ENCODE measurements around the gene NCCRP1.

NCCRP1 gene

GRCh38 chr19:39165857-39166256, 30.9 kb upstream of the NCCRP1 start:
- no peak for DNase-seq (ENCODE audit: low spot score)

GRCh38 chr19:39166571-39167391, 30.0 kb upstream of the NCCRP1 start:
- no peak for DNase-seq (ENCODE audit: low spot score)

DNA sequence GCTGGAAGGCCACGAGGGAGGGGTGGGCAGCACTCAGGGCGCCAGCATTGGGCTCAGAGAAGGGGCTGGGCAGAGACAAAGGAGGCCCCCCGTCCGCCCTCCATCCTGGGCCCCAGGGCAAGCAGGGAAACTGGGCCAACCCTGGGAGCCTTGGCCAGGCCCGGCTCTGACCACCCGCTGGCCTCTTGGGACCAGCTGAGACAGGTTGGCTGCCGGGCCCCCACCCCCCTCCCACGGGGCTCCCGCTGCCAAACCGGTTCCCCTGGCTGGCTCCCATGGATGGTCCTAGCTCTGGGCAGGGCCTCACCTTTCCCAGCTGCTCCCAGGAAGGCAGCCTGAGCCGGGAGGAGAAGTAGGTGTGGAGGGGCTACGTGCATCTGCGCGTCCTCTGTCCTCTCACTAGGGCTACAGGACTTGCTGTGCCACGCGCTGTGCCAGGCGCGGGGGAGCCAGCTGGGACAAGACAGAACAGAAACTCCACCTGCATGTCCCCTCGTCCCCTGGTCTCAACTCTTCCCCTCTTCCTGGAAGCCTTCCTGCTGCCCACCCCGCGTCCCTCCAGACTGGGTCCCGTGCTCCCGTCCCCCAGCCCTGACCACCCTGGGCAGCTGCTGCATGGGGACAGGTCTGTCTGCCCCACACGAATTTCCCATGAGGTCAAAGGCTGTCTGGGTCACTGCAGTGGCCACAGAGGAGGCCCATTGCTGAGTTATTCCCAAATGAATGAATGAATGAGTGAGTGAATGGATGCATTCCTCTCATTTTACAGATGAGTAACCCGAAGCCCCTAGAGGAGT, 29.1 kb upstream of the NCCRP1 start:
- no peak for DNase-seq (ENCODE audit: low spot score)

GRCh38 chr19:39168258-39169142, 28.3 kb upstream of the NCCRP1 start:
- no peak for DNase-seq (ENCODE audit: low spot score)

DNA sequence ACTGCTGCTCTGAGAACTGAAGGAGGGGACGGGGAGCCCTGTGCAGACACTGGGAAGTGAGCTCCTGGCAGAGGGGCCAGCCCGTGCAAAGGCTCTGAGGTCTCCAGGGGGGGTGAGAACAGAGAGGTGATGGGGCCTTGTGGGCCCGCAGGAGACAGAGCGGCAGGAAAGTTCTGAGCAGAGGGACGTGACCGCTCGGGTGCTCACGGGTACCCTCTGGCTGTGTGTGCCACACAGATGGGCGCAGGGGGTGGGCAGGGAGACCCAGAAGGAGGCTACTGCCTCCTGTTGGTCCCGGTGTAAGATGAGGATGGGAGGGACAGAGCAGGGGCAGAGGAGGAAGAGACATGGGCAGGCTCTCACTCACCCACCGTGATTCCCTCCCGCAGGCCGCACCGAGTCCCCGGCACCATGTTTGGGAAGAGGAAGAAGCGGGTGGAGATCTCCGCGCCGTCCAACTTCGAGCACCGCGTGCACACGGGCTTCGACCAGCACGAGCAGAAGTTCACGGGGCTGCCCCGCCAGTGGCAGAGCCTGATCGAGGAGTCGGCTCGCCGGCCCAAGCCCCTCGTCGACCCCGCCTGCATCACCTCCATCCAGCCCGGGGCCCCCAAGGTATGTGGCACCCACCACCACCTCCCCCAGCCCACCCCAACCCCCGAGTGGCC, 27.5 kb upstream of the NCCRP1 start:
- no peak for DNase-seq (ENCODE audit: low spot score)

GRCh38 chr19:39170386-39171231, 26.2 kb upstream of the NCCRP1 start:
- DNase-seq (ENCODE audit: low spot score) = no peak

GRCh38 chr19:39171479-39172465, 25.0 kb upstream of the NCCRP1 start:
- no peak for DNase-seq (ENCODE audit: low spot score)

- no peak for DNase-seq (ENCODE audit: low spot score)
Measured at GRCh38 chr19:39172700-39173501, 23.9 kb upstream of the NCCRP1 start.

GRCh38 chr19:39173502-39173991, 23.2 kb upstream of the NCCRP1 start:
- DNase-seq (ENCODE audit: low spot score) = no peak

DNA sequence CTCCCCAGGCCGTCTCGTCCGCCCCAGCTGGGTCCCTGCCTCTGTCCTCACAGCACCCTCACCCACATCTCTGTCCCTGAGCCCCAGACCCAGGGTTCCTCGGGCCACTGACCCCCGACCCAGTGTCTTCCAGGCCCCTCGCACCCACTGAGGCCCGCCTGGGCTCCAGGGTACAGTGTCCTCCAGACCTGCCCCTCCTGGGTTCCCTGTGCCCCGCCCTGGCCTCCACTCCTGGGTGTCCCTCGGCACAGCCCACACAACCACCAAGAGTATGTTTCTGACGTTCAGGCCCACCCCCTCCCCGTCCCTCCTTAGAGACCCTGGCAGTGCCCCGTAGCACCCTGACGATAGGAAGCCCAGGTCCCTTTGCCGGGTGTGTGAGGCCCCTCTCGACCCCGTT, 22.6 kb upstream of the NCCRP1 start:
- no peak for DNase-seq (ENCODE audit: low spot score)

DNA sequence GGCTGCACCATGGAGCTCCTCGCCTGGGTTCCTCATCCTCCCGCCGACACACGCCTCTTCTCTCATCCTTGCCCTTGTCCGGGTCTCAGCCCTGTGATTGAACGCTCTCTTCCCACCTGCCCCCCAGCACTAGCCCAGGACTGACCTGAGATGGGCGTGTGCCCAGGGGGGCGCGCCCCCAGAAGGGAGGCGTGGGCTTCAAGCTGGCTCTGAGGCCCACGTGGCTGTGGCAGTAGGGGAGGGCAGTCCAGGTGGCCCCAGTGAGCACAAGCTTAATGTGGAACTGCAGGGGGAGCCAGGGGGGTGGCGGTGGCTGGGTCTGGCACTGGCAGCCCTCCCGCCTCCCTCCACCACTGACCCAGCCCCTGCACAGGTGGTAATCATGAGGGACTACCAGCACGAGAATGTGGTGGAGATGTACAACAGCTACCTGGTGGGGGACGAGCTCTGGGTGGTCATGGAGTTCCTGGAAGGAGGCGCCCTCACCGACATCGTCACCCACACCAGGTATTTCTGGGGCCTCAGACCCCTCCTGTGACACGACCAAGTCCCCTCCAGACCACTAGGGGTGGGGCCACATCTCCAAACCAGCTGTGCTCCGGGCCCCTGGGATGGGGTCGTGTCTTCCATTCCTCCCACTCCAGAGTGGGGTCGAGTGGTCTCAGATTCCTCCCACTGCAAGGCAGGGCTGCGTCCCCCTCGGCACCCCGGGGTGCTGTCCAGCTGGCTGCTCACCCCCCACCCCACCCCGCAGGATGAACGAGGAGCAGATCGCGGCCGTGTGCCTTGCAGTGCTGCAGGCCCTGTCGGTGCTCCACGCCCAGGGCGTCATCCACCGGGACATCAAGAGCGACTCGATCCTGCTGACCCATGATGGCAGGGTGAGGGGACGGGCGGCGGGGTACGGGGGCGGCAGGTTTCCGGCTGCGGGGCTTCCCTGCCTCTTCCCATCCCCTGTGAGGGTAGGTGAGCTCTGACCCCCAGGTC, 21.9 kb upstream of the NCCRP1 start:
- no peak for DNase-seq (ENCODE audit: low spot score)

DNA sequence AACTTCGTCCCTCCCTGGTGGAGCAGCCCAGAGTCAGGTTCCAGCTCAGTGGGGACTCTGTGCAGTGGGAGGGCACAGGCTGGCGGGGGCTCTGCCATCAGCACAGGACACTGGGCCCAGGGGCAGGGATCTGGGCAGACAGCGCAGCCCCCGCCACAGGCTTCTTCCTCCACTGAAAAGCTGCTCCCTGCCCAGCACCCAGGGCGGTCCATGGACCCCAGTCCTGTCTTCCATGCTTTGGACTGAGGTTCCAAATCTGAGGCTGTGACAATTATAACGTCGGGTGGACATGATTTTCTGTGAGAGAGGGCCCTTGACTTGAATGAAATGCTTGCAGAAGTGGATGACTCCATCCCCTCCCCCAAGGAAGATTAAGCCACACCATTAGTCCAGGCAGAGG, 21.2 kb upstream of the NCCRP1 start:
- no peak for DNase-seq (ENCODE audit: low spot score)

DNA sequence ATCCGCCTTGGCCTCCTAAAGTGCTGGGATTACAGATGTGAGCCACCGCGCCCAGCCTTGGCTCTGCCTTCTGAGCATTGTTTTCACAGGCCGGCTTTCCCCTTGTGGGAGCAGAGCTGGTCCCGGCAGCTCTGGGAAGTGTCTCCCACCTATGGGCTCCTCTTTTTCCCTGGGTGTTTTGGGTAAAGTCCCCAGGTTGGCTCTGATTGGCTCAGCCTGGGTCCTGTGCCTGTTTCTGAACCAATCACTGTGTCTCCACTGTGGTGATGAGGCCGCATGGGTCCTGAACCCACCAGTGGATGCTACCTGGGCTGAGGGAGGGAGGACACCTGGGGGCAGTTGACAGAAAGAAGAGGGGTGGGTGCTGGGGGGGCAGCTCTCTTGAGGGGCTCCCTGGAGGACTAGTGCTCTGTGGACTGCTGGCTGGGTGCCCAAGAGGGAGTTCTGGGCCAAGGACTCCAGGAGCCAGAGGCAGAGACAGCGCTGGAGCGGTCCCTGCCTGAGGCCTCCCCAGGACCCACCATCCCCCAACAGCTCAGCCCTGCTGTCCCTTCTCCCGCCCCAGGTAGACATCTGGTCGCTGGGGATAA, 19.6 kb upstream of the NCCRP1 start:
- DNase-seq (ENCODE audit: low spot score) = no peak

DNA sequence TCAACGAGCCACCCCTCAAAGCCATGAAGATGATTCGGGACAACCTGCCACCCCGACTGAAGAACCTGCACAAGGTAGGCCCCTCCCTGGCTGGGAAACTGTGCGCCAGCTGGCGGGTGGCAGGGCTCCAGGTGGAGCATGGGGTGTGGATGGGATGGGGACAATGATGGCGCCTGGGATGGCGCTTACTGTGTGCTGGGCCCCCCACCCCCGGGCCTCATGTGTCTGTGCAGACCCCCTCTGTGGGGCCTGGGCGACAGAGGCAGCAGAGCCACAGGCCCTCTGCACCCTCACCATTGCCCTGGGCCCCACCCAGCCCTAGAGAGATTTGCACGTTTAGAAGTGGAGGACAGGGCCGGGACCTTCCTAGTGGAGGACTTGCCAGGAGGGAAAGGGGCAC, 19.0 kb upstream of the NCCRP1 start:
- no peak for DNase-seq (ENCODE audit: low spot score)

DNA sequence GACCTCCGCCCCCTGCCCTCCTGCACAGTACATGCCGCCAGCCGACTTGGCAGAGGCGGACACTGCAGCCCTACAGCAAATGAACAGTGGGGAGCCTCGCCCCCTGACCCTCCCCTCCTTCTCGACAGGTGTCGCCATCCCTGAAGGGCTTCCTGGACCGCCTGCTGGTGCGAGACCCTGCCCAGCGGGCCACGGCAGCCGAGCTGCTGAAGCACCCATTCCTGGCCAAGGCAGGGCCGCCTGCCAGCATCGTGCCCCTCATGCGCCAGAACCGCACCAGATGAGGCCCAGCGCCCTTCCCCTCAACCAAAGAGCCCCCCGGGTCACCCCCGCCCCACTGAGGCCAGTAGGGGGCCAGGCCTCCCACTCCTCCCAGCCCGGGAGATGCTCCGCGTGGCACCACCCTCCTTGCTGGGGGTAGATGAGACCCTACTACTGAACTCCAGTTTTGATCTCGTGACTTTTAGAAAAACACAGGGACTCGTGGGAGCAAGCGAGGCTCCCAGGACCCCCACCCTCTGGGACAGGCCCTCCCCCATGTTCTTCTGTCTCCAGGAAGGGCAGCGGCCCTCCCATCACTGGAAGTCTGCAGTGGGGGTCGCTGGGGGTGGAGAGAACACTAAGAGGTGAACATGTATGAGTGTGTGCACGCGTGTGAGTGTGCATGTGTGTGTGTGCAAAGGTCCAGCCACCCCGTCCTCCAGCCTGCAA, 18.3 kb upstream of the NCCRP1 start:
- no peak for DNase-seq (ENCODE audit: low spot score)

DNA sequence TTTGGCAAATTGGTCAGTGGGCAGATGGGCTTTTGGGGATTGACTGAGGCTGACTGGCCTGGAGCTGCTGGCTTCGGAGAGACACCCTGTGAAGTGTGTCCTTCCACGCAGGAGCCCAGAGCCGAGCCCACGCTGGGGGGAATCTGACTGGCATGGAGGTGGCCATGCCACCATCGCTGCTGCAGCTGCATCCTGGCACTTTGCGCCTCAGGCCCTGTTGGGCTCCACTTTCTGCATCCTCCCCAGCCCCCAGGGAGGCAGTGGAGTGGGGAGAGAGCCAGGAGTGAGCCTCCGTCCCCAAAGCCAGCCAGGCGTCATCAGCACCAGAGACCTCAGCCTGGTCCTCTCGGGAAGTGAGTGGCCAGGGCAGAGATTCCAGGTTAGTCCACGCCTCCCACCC, 17.0 kb upstream of the NCCRP1 start:
- DNase-seq (ENCODE audit: low spot score) = no peak
